Measurements from ENCODE around the gene PSMD9.

PSMD9 gene

GRCh38 chr12:121888478-121889273, at the start of gene PSMD9:
Gene PSMD9 (plus strand): TSS chr12:121888790. CDS start chr12:121888857, 67 bp downstream.
- DNase-seq (ENCODE audit: low read depth): peak; percentile 99
- H3K4me3 ChIP-seq (ENCODE audit: control insufficient read depth, low read depth, low read length): peak within 1 kb of the TSS; percentile 95
- peak; percentile 76 for TF ChIP-seq CTCF (conservative IDR thresholded peaks at IDR 0.05; ENCODE audit: control insufficient read depth, insufficient read depth, low read depth, low read length)

GRCh38 chr12:121839106-121839992, 49.2 kb upstream of the PSMD9 start:
- no peak for TF ChIP-seq CTCF (conservative IDR thresholded peaks at IDR 0.05; ENCODE audit: control insufficient read depth, insufficient read depth, low read depth, low read length)
- DNase-seq (ENCODE audit: low read depth): peak; percentile 97
- H3K4me3 ChIP-seq (ENCODE audit: control insufficient read depth, low read depth, low read length): peak overlapping the region; percentile 68

- no peak for TF ChIP-seq CTCF (conservative IDR thresholded peaks at IDR 0.05; ENCODE audit: control insufficient read depth, insufficient read depth, low read depth, low read length)
- DNase-seq (ENCODE audit: low read depth): no peak
- peak overlapping the region; percentile 68 for H3K4me3 ChIP-seq (ENCODE audit: control insufficient read depth, low read depth, low read length)
These were observed 48.4 kb upstream of the PSMD9 start for GRCh38 chr12:121839993-121840761.

- no peak for TF ChIP-seq CTCF (conservative IDR thresholded peaks at IDR 0.05; ENCODE audit: control insufficient read depth, insufficient read depth, low read depth, low read length)
- DNase-seq (ENCODE audit: low read depth): no peak
- H3K4me3 ChIP-seq (ENCODE audit: control insufficient read depth, low read depth, low read length): no peak overlapping the region
These were observed 45.2 kb upstream of the PSMD9 start for GRCh38 chr12:121843236-121843982.

- no peak overlapping the region for H3K4me3 ChIP-seq (ENCODE audit: control insufficient read depth, low read depth, low read length)
- no peak for DNase-seq (ENCODE audit: low read depth)
- TF ChIP-seq CTCF (conservative IDR thresholded peaks at IDR 0.05; ENCODE audit: control insufficient read depth, insufficient read depth, low read depth, low read length): no peak
These were observed 42.9 kb upstream of the PSMD9 start for GRCh38 chr12:121845701-121846100.

GRCh38 chr12:121849211-121849610, 39.4 kb upstream of the PSMD9 start:
- DNase-seq (ENCODE audit: low read depth): no peak
- H3K4me3 ChIP-seq (ENCODE audit: control insufficient read depth, low read depth, low read length): no peak overlapping the region
- TF ChIP-seq CTCF (conservative IDR thresholded peaks at IDR 0.05; ENCODE audit: control insufficient read depth, insufficient read depth, low read depth, low read length): no peak

All from fibroblast of mammary gland (primary cell).